HL-60 (cell line): ENCODE measurements around the gene LYPD3.

Experiments
- DNase-seq, 2 experiments: peaks; one replicate each; pipeline ENCODE4 v3.0.0-alpha.2; 2010 to 2020; ENCODE audit warnings: low read depth in 1 of 2, low spot score in 1 of 2
- H3K27ac ChIP-seq: fragments of 250-450 bp; sonication (Bioruptor Pico); replicated peaks from 2 replicates; pipeline ENCODE4 v1.5.1; 2020; ENCODE audit warnings: mild to moderate bottlenecking, moderate library complexity
- H3K27me3 ChIP-seq: fragments of 250-450 bp; sonication (Bioruptor Pico); 2 replicates; pipeline ENCODE4 v1.5.1; 2021; ENCODE audit warnings: mild to moderate bottlenecking, moderate library complexity; ENCODE audit not compliant: insufficient read depth, poor library complexity, severe bottlenecking
- H3K4me3 ChIP-seq: replicated peaks from 2 replicates; pipeline ENCODE4 v1.5.1; 2011; ENCODE audit warnings: mild to moderate bottlenecking, control low read depth, low read length; ENCODE audit not compliant: insufficient read depth
- GABPA ChIP-seq: IDR thresholded peaks from 2 replicates; pipeline ENCODE4 v1.6.1; 2012; ENCODE audit warnings: low read depth
- POLR2AphosphoS5 ChIP-seq: IDR thresholded peaks from 2 replicates; pipeline ENCODE4 v1.6.1; 2012; ENCODE audit warnings: low read depth
- REST ChIP-seq: IDR thresholded peaks from 2 replicates; pipeline ENCODE4 v1.6.1; 2012; ENCODE audit warnings: low read depth; ENCODE audit not compliant: insufficient replicate concordance
- SPI1 ChIP-seq: IDR thresholded peaks from 2 replicates; pipeline ENCODE4 v1.6.1; 2012; ENCODE audit warnings: low read depth, mild to moderate bottlenecking, borderline replicate concordance
- TF ChIP-seq, protein P1 (sequence below): IDR thresholded peaks from one replicate; pipeline ENCODE4 v1.5.1; 2011; ENCODE audit warnings: low read length, control low read depth, inconsistent platforms; ENCODE audit not compliant: insufficient read depth

Gene LYPD3

DNA sequence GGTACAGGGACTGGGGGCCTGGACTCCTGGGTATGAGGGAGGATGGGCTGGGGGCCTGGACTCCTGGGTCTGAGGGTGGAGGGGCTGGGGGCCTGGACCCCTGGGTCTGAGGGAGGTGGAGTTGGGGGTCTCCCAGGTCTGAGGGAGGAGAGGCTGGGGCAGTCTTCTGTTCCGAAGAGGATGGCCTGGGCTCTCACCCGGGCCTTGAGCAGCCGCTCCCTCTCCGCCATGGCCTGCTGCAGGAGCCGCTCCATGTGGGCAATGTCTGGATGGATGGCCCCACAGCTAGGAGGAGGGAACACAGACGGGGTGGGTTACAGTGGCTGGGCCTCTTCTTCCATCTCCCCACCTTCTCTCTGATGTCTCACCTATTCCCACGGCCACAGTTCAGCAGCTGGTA, 21.0 kb upstream of the LYPD3 start:
- DNase-seq, result no peak
- TF ChIP-seq GABPA, result no peak
- no peaks in the 10 kb centered on the region for H3K27me3 ChIP-seq

GRCh38 chr19:43485951-43486350, 20.5 kb upstream of the LYPD3 start:
- TF ChIP-seq, protein P1, sequence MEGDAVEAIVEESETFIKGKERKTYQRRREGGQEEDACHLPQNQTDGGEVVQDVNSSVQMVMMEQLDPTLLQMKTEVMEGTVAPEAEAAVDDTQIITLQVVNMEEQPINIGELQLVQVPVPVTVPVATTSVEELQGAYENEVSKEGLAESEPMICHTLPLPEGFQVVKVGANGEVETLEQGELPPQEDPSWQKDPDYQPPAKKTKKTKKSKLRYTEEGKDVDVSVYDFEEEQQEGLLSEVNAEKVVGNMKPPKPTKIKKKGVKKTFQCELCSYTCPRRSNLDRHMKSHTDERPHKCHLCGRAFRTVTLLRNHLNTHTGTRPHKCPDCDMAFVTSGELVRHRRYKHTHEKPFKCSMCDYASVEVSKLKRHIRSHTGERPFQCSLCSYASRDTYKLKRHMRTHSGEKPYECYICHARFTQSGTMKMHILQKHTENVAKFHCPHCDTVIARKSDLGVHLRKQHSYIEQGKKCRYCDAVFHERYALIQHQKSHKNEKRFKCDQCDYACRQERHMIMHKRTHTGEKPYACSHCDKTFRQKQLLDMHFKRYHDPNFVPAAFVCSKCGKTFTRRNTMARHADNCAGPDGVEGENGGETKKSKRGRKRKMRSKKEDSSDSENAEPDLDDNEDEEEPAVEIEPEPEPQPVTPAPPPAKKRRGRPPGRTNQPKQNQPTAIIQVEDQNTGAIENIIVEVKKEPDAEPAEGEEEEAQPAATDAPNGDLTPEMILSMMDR, result no peak
- TF ChIP-seq REST (no peak), POLR2AphosphoS5 (no peak), SPI1 (no peak), GABPA (no peak)
- DNase-seq, result no peak
- no peaks in the 10 kb centered on the region for H3K27me3 ChIP-seq
- no peak overlapping the region for H3K27ac ChIP-seq
- no peak overlapping the region for H3K4me3 ChIP-seq

More for the DNA sequence above, 21.0 kb upstream of the LYPD3 start:
- Histone ChIP-seq H3K4me3 (no peak overlapping the region), H3K27ac (no peak overlapping the region)

- no peak for TF ChIP-seq SPI1
- Histone ChIP-seq H3K27me3 (no peaks in the 10 kb centered on the region), H3K4me3 (no peak overlapping the region), H3K27ac (no peak overlapping the region)
- DNase-seq, result no peak
These were observed 17.9 kb upstream of the LYPD3 start for GRCh38 chr19:43483281-43483680.

DNA sequence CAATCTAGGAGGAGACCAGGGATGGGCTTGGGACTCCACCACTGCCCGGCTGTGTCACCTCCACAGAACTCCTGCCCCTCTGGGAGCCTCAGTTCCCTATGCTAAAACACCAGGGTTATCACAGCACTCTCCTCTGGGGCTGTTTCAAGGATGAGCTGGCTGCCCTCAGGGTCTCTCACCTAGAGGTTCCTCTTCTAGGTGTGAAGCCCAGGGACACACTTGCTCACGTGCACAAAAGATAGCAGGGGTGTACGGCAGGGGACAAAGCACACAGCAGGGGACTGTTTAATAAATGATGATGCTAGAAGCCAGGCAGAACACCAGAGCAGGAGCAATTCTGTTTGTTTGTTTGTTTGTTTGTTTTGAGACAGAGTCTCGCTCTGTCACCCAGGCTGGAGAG, 16.8 kb upstream of the LYPD3 start:
- no peak overlapping the region for H3K27ac ChIP-seq
- H3K4me3 ChIP-seq, result no peak overlapping the region
- no peak for DNase-seq
- TF ChIP-seq REST, result no peak
- TF ChIP-seq SPI1, result no peak
- TF ChIP-seq, protein P1, result no peak
- no peak for TF ChIP-seq POLR2AphosphoS5
- no peak for TF ChIP-seq GABPA
- H3K27me3 ChIP-seq, result no peaks in the 10 kb centered on the region

DNA sequence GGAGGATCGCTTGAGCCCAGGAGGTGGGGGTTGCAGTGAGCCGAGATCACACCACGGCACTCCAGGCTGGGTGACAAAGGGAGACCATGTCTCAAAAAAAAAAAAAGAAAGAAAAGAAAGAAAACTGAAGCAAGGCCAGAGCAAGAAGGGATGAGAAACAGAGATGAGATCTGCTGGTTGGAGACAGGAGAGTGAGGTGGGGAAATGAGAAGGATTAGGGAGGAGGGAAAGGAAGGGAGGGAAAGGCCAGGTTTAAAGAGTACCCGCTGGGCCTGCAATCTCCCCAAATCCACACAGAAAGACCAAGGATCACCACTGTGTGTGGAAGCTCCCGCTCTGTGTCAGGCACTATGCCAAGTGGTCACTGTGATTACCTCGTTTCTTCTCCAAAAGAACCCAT, 16.3 kb upstream of the LYPD3 start:
- no peak overlapping the region for H3K27ac ChIP-seq
- H3K27me3 ChIP-seq, result no peaks in the 10 kb centered on the region
- DNase-seq, result no peak
- TF ChIP-seq GABPA (no peak), POLR2AphosphoS5 (no peak)
- H3K4me3 ChIP-seq, result no peak overlapping the region
